Gastroesophageal sphincter (tissue), 3 donors: ENCODE measurements around the gene TK2.

Experiments
- POLR2A ChIP-seq, 2 donors: fragments of 450-650 bp; IDR thresholded peaks; one replicate each; pipeline ENCODE4 v1.6.1; 2017; ENCODE audit warnings: antibody characterized with exemption in 2 of 2, mild to moderate bottlenecking in 2 of 2, moderate library complexity in 1 of 2
- POLR2AphosphoS5 ChIP-seq: sonication (generic); formaldehyde crosslinking; IDR thresholded peaks from one replicate; pipeline ENCODE4 v1.6.1; 2017; ENCODE audit warnings: antibody characterized with exemption
- TF ChIP-seq, protein P1 (sequence below), 4 experiments: fragments of 200-600 bp in 2 of 4; fragments of 450-650 bp in 2 of 4; sonication (generic) in 1 of 4; IDR thresholded peaks; one replicate each; pipeline ENCODE4 v1.5.1; 2017 to 2019; ENCODE audit warnings: antibody characterized with exemption in 4 of 4, mild to moderate bottlenecking in 2 of 4, moderate library complexity in 2 of 4

DNA sequence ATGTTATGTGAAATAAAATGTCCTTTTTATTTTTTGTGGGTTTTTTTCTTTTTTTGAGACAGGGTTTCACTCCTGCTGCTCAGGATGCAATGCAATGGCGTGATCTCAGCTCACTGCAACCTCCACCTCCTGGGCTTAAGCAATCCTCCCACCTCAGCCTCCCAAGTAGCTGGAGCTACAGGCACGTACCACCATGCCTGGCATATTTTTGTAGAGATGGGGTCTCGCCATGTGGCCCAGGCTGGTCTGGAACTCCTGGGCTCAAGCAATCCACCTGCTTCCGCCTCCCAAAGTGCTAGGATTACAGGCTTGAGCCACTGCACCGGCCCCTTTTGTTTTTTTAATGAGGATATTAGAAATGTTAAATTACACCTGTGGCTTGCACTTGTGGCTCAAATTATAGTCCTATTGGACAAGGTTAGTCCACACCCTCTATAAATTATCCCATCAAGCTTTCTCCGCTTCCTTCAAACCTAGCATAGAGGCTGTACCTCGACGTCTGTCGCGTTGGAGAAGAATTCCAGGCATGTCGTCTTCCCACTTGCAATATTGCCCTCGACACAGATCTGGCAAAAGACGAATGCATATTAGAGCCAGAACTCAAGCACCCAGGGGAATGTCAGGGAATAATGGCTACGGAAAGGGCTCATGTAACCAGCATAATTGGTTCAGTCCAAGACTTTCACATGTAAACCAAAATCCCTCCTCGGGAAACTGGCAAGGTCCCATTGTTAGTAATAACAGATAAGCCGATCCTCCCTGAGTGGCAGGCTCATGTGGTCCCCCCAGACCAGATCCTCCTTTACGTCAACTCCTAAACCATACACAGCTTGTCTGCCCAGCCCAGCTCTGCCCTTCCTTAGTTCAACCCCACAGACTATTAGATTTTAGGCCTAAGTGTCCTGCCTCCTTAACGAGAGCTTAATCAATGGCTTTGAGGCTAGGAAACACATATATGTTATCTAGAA, 8.2 kb downstream of the TK2 start:
- TF ChIP-seq, protein P1, sequence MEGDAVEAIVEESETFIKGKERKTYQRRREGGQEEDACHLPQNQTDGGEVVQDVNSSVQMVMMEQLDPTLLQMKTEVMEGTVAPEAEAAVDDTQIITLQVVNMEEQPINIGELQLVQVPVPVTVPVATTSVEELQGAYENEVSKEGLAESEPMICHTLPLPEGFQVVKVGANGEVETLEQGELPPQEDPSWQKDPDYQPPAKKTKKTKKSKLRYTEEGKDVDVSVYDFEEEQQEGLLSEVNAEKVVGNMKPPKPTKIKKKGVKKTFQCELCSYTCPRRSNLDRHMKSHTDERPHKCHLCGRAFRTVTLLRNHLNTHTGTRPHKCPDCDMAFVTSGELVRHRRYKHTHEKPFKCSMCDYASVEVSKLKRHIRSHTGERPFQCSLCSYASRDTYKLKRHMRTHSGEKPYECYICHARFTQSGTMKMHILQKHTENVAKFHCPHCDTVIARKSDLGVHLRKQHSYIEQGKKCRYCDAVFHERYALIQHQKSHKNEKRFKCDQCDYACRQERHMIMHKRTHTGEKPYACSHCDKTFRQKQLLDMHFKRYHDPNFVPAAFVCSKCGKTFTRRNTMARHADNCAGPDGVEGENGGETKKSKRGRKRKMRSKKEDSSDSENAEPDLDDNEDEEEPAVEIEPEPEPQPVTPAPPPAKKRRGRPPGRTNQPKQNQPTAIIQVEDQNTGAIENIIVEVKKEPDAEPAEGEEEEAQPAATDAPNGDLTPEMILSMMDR (IDR thresholded peaks at IDR 0.05) = no peak
- TF ChIP-seq POLR2A (IDR thresholded peaks at IDR 0.05) = no peak
- no peak for TF ChIP-seq POLR2AphosphoS5
